ENCODE data around the gene CELSR1. TPM values are rescaled to one million over a fixed set of nuclear protein-coding genes. Genes with fewer than 3 reads are reported as not detected.

Gene CELSR1
- total and polyA plus RNA-seq, 2 of the 13 experiments (the other 11 are each of a cell fraction or from before 2014, with no cell fraction given) = 0.78 to 1.8 TPM

DNA sequence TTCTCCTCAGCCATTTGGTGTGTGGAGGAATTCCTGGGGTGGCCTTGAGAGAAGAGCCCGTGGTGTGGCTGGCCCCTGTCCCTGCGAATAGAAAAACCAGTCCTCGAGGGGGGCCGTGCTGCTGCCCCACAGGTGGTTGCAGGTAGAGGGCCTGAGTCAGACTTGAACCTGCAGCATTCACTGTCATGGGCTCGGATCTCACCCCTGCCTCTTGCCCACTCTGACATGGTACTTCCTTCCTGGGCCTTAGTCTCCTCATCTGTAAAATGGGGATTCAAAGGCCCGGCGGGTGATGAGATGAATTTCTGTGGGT lies 182.5 kb downstream of the CELSR1 start:
- no peaks in the 10 kb centered on the region for H3K9me3 ChIP-seq (ENCODE audit: low read length)
- no peaks in the 10 kb centered on the region for H3K4me1 ChIP-seq (ENCODE audit: insufficient read depth, low read length)
- H2AFZ ChIP-seq (ENCODE audit: low read length) = no peak overlapping the region
- ChIA-PET POLR2A (no interaction called here), CTCF (ENCODE audit: low intra/inter-chr PET ratio, low total read pairs) (interaction anchor here (0.8 to 1.9 kb wide), 3 partner anchors 12 to 187 kb away, joined by 3 to 25 read pairs (median 9); no protein-coding TSS in a partner anchor)
- 100% methylated on average over 2 of the region's 7 CpGs for WGBS (ENCODE audit: low lambda C conversion rate)
- no TSS peak for BruUV-seq (replicated peaks)
- intact Hi-C loops (cut with micrococcal nuclease; ENCODE audit: unreplicated experiment) (loop anchor here (5.0 kb wide), 1 partner anchor 192 kb away; no protein-coding TSS in a partner anchor), in situ Hi-C loops (cut with HindIII; ENCODE audit: extremely low pct_ligation_motif_present, low pct_unique_long_range_greater_than_20kb) (loop anchor here (5.0 kb wide), 1 partner anchor 37 kb away; no protein-coding TSS in a partner anchor)
- H3K27ac ChIP-seq (ENCODE audit: extremely low read length, insufficient read depth, low read length) = no peak overlapping the region
- FAIRE-seq (no peak), ATAC-seq (no peak), DNase-seq (ENCODE audit: low spot score) (no peak)
- no peak overlapping the region for H3K4me2 ChIP-seq (ENCODE audit: low read depth, low read length)
- no peak overlapping the region for H3K9ac ChIP-seq (ENCODE audit: insufficient read depth, low read depth, low read length)
- H3K4me3 ChIP-seq (replicated peaks in 1 of 3; ENCODE audit: insufficient read depth in 1 of 3, low read depth in 2 of 3, low read length in 3 of 3) = no peak overlapping the region
- no peaks in the 10 kb centered on the region for H3K79me2 ChIP-seq (ENCODE audit: insufficient read depth, low read length)
- peaks cover 37 to 67% of the 10 kb centered on the region in 2 experiments for H3K36me3 ChIP-seq (replicated peaks in 1 of 2; ENCODE audit: control insufficient read depth in 1 of 2, insufficient read depth in 2 of 2, low read length in 2 of 2)
- no peaks in the 10 kb centered on the region for H4K20me1 ChIP-seq (ENCODE audit: insufficient read depth, low read length)
- TF ChIP-seq ZNF629 (CRISPR knock-in tag; conservative IDR thresholded peaks at IDR 0.05) (peak; percentile 48; the same call in 1 of the 2 replicates), HBP1 (CRISPR knock-in tag; IDR thresholded peaks at IDR 0.05; ENCODE audit: low read depth) (no peak), TAF1 (CRISPR knock-in tag; IDR thresholded peaks at IDR 0.05) (no peak)
- H3K27me3 ChIP-seq (ENCODE audit: control insufficient read depth in 1 of 2, insufficient read depth in 2 of 2, low read length in 2 of 2) = no peaks in the 10 kb centered on the region

GRCh38 chr22:46354176-46354992 lies 183.0 kb downstream of the CELSR1 start:
- TF ChIP-seq FOXM1 (CRISPR knock-in tag; IDR thresholded peaks at IDR 0.05) (no peak), DPF2 (CRISPR knock-in tag; IDR thresholded peaks at IDR 0.05; ENCODE audit: borderline replicate concordance, low read depth) (no peak), AGO2 (optimal IDR thresholded peaks at IDR 0.05; ENCODE audit: low read depth, low read length) (peak; percentile 16), FOSL1 (CRISPR knock-in tag; IDR thresholded peaks at IDR 0.05; ENCODE audit: borderline replicate concordance) (no peak)
- TF ChIP-seq, protein P1, sequence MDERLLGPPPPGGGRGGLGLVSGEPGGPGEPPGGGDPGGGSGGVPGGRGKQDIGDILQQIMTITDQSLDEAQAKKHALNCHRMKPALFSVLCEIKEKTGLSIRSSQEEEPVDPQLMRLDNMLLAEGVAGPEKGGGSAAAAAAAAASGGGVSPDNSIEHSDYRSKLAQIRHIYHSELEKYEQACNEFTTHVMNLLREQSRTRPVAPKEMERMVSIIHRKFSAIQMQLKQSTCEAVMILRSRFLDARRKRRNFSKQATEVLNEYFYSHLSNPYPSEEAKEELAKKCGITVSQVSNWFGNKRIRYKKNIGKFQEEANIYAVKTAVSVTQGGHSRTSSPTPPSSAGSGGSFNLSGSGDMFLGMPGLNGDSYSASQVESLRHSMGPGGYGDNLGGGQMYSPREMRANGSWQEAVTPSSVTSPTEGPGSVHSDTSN (CRISPR knock-in tag; IDR thresholded peaks at IDR 0.05) = no peak
- ATAC-seq (no peak), FAIRE-seq (no peak), DNase-seq (ENCODE audit: low spot score) (no peak)
- Histone ChIP-seq H3K4me2 (ENCODE audit: low read depth, low read length) (no peak overlapping the region), H3K4me1 (ENCODE audit: insufficient read depth, low read length) (no peaks in the 10 kb centered on the region), H4K20me1 (ENCODE audit: insufficient read depth, low read length) (no peaks in the 10 kb centered on the region), H3K27me3 (ENCODE audit: control insufficient read depth in 1 of 2, insufficient read depth in 2 of 2, low read length in 2 of 2) (no peaks in the 10 kb centered on the region), H3K79me2 (ENCODE audit: insufficient read depth, low read length) (no peaks in the 10 kb centered on the region), H3K4me3 (replicated peaks in 1 of 3; ENCODE audit: insufficient read depth in 1 of 3, low read depth in 2 of 3, low read length in 3 of 3) (no peak overlapping the region), H3K36me3 (replicated peaks in 1 of 2; ENCODE audit: control insufficient read depth in 1 of 2, insufficient read depth in 2 of 2, low read length in 2 of 2) (peaks cover 41 to 73% of the 10 kb centered on the region in 2 experiments), H3K9me3 (ENCODE audit: low read length) (no peaks in the 10 kb centered on the region), H3K9ac (ENCODE audit: insufficient read depth, low read depth, low read length) (no peak overlapping the region), H3K27ac (ENCODE audit: extremely low read length, insufficient read depth, low read length) (no peak overlapping the region), H2AFZ (ENCODE audit: low read length) (no peak overlapping the region)
- ChIA-PET POLR2A (interaction anchor here (0.6 kb wide), 1 partner anchor 166 kb away, joined by 3 read pairs; no protein-coding TSS in a partner anchor), CTCF (ENCODE audit: low intra/inter-chr PET ratio, low total read pairs) (interaction anchor here (0.8 to 1.9 kb wide), 2 partner anchors 13 to 36 kb away, joined by 3 to 25 read pairs; no protein-coding TSS in a partner anchor)
- intact Hi-C loops (cut with micrococcal nuclease; ENCODE audit: unreplicated experiment) = no loop called here
- no TSS peak for BruUV-seq (replicated peaks)
- WGBS (ENCODE audit: low lambda C conversion rate) = 96% methylated on average over 10 of the region's 21 CpGs
- in situ Hi-C loops (cut with HindIII; ENCODE audit: extremely low pct_ligation_motif_present, low pct_unique_long_range_greater_than_20kb) = no loop called here
